Measurements from ENCODE around the gene PYGB. TPM values are rescaled to one million over a fixed set of nuclear protein-coding genes. Genes with fewer than 3 reads are reported as not detected.
A peak's percentile ranks its signal among the peaks of the same experiment; 100 is the strongest.

The PYGB gene
- total and polyA plus RNA-seq, 8 donors = 17.4 to 37.2 (median 24.2) TPM

DNA sequence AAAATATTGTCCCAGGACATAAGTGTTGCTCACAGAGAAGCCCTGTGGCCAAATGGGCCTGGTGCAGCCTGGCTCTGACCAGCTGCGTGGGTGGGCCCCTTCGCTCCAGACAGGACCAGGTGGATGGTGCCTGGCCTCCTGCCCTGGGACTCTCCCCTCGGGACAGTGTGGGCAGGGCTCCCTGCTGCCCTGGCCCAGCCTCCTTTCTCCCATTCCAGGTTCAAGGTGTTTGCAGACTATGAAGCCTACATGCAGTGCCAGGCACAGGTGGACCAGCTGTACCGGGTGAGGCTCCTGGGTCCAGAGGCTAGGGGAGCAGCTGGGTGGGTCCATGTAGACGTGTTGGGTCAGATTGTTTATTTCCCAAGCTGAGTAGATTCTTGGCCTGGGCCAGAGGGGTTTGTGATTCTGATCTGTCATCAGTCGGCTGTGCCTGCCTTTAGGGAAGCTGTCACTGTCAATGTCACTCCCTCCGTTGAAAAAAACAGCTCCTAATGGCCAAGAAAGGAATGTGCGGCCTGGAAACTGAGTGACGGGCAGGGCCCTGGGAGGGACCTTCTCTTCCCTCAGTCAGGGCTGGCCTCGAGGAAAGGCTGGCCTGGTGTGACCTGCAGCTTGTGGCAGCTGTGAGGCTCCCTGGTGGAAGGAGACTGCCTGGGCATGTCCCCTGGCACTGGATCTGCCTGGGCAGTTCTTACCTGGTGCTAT, 47.7 kb downstream of the PYGB start:
- peaks cover 0 to 24% (median 8%) of the 10 kb centered on the region in 3 donors for H3K4me1 ChIP-seq
- no peaks in the 10 kb centered on the region for H3K27me3 ChIP-seq
- ATAC-seq (peak; percentile 61 to 83 (median 72)), FAIRE-seq (no peak), DNase-seq (peak in 5 of 6 donors; percentile 38 to 88 (median 75))
- TF ChIP-seq, protein P1, sequence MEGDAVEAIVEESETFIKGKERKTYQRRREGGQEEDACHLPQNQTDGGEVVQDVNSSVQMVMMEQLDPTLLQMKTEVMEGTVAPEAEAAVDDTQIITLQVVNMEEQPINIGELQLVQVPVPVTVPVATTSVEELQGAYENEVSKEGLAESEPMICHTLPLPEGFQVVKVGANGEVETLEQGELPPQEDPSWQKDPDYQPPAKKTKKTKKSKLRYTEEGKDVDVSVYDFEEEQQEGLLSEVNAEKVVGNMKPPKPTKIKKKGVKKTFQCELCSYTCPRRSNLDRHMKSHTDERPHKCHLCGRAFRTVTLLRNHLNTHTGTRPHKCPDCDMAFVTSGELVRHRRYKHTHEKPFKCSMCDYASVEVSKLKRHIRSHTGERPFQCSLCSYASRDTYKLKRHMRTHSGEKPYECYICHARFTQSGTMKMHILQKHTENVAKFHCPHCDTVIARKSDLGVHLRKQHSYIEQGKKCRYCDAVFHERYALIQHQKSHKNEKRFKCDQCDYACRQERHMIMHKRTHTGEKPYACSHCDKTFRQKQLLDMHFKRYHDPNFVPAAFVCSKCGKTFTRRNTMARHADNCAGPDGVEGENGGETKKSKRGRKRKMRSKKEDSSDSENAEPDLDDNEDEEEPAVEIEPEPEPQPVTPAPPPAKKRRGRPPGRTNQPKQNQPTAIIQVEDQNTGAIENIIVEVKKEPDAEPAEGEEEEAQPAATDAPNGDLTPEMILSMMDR (IDR thresholded peaks at IDR 0.05) = no peak
- H3K4me3 ChIP-seq = no peak overlapping the region
- WGBS, 2 donors = 30 to 32% methylated on average over 10 of the region's 10 CpGs
- intact Hi-C loops (cut with DNase I) = loop anchor here in 2 of 3 donors (5.0 to 10.0 kb wide), 2 partner anchors 48 to 109 kb away; partner anchors contain the start of genes GINS1 (in 1 of the 2) and PYGB (in 1 of the 2)
- no peaks in the 10 kb centered on the region for H3K9me3 ChIP-seq
- H3K27ac ChIP-seq = peak overlapping the region; percentile 28 to 60 (median 53)
- H3K36me3 ChIP-seq = peaks cover 0 to 5% (median 0%) of the 10 kb centered on the region in 3 donors

DNA sequence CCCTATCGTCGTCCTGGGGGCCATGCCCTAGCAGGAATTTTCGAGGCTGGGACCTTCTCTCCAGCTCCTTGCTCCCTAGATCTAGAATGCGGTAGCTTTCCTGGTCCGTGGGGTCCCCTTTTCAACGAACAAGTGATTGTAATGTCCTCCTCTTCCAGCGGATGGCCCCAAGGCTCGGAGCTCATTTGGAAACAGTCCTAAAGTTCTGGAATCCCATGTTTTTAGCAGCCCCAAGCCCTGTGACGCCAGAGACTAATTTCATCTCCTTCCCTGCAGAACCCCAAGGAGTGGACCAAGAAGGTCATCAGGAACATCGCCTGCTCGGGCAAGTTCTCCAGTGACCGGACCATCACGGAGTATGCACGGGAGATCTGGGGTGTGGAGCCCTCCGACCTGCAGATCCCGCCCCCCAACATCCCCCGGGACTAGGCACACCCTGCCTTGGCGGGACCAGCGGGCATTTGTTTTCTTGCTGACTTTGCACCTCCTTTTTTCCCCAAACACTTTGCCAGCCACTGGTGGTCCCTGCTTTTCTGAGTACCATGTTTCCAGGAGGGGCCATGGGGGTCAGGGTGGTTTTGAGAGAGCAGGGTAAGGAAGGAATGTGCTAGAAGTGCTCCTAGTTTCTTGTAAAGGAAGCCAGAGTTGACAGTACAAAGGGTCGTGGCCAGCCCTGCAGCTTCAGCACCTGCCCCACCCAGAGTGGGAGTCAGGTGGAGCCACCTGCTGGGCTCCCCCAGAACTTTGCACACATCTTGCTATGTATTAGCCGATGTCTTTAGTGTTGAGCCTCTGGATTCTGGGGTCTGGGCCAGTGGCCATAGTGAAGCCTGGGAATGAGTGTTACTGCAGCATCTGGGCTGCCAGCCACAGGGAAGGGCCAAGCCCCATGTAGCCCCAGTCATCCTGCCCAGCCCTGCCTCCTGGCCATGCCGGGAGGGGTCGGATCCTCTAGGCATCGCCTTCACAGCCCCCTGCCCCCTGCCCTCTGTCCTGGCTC, 48.5 kb downstream of the PYGB start:
- peak overlapping the region; percentile 33 to 60 (median 53) for H3K27ac ChIP-seq
- ATAC-seq (peak; percentile 11 to 41 (median 30)), DNase-seq (peak in 3 of 6 donors; percentile 47 to 67 (median 58)), FAIRE-seq (no peak)
- H3K27me3 ChIP-seq = no peaks in the 10 kb centered on the region
- no peaks in the 10 kb centered on the region for H3K36me3 ChIP-seq
- 78 to 79% methylated on average over 24 of the region's 24 CpGs for WGBS, 2 donors
- H3K9me3 ChIP-seq = no peaks in the 10 kb centered on the region
- peaks cover 0 to 24% (median 8%) of the 10 kb centered on the region in 3 donors for H3K4me1 ChIP-seq
- intact Hi-C loops (cut with DNase I) = loop anchor here in 2 of 3 donors (5.0 to 10.0 kb wide), 2 partner anchors 49 to 108 kb away; partner anchors contain the start of genes GINS1 (in 1 of the 2) and PYGB (in 1 of the 2)
- TF ChIP-seq, protein P1 (IDR thresholded peaks at IDR 0.05) = peak in 1 of 4 donors; percentile 32
- no peak overlapping the region for H3K4me3 ChIP-seq

DNA sequence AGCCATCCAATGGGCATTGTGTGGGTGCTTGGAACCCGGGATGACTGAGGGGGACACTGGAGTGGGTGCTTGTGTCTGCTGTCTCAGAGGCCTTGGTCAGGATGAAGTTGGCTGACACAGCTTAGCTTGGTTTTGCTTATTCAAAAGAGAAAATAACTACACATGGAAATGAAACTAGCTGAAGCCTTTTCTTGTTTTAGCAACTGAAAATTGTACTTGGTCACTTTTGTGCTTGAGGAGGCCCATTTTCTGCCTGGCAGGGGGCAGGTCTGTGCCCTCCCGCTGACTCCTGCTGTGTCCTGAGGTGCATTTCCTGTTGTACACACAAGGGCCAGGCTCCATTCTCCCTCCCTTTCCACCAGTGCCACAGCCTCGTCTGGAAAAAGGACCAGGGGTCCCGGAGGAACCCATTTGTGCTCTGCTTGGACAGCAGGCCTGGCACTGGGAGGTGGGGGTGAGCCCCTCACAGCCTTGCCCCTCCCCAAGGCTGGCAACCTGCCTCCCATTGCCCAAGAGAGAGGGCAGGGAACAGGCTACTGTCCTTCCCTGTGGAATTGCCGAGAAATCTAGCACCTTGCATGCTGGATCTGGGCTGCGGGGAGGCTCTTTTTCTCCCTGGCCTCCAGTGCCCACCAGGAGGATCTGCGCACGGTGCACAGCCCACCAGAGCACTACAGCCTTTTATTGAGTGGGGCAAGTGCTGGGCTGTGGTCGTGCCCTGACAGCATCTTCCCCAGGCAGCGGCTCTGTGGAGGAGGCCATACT, 49.4 kb downstream of the PYGB start:
- peaks cover 0 to 6% (median 5%) of the 10 kb centered on the region in 3 donors for H3K36me3 ChIP-seq
- peak in 1 of 6 donors; percentile 53 for DNase-seq
- H3K9me3 ChIP-seq = no peaks in the 10 kb centered on the region
- no peak overlapping the region for H3K4me3 ChIP-seq
- peaks cover 0 to 24% (median 8%) of the 10 kb centered on the region in 3 donors for H3K4me1 ChIP-seq
- no peaks in the 10 kb centered on the region for H3K27me3 ChIP-seq
- intact Hi-C loops (cut with DNase I) = loop anchor here in 2 of 3 donors (5.0 to 10.0 kb wide), 2 partner anchors 50 to 107 kb away; partner anchors contain the start of genes GINS1 (in 1 of the 2) and PYGB (in 1 of the 2)
- no peak for FAIRE-seq
- 85 to 93% methylated on average over 10 of the region's 10 CpGs for WGBS, 2 donors
- peak overlapping the region in 2 of 4 donors; percentile 33 to 60 for H3K27ac ChIP-seq
- ATAC-seq = no peak
- TF ChIP-seq, protein P1 (IDR thresholded peaks at IDR 0.05) = no peak

DNA sequence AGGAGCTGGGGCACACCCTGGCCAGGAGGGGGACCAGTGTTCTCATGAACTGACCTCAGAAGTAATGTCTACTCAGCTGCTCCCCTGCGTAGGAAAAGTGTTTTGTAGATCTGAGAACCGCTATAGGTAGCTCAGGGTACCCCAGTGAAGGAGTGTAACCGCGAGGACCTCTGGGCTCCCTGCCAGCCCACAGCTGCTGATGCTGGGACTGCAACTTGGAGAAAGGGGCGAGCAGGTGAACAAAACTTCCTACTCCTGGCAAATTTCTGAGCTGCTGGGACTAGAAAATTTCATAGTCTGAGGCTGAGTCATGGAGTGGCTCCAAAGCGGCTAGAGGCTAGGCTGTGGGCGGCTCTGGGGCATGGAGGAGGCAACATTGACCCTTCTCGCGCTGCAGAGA, 51.9 kb downstream of the PYGB start:
- Histone ChIP-seq H3K4me1 (peaks cover 0 to 24% (median 8%) of the 10 kb centered on the region in 3 donors), H3K36me3 (peaks cover 0 to 21% (median 6%) of the 10 kb centered on the region in 3 donors), H3K27me3 (no peaks in the 10 kb centered on the region), H3K27ac (no peak overlapping the region), H3K9me3 (no peaks in the 10 kb centered on the region), H3K4me3 (no peak overlapping the region)
- DNase-seq = peak in 1 of 6 donors; percentile 53
- no peak for FAIRE-seq
- no peak for ATAC-seq
- WGBS, 2 donors = 89 to 91% methylated on average over 9 of the region's 9 CpGs
- intact Hi-C loops (cut with DNase I) = loop anchor here in 2 of 3 donors (5.0 to 10.0 kb wide), 2 partner anchors 53 to 105 kb away; partner anchors contain the start of genes GINS1 (in 1 of the 2) and PYGB (in 1 of the 2)
- TF ChIP-seq, protein P1 (IDR thresholded peaks at IDR 0.05) = no peak

All from pancreas (tissue), 10 donors.